Medulla oblongata (tissue), 1 donor: ENCODE data around the gene HSPA4L.

Experiments used
- DNase-seq: peaks from one replicate; pipeline ENCODE4 v3.0.0-alpha.2; 2015; ENCODE audit errors: extremely low spot score

HSPA4L gene

DNA sequence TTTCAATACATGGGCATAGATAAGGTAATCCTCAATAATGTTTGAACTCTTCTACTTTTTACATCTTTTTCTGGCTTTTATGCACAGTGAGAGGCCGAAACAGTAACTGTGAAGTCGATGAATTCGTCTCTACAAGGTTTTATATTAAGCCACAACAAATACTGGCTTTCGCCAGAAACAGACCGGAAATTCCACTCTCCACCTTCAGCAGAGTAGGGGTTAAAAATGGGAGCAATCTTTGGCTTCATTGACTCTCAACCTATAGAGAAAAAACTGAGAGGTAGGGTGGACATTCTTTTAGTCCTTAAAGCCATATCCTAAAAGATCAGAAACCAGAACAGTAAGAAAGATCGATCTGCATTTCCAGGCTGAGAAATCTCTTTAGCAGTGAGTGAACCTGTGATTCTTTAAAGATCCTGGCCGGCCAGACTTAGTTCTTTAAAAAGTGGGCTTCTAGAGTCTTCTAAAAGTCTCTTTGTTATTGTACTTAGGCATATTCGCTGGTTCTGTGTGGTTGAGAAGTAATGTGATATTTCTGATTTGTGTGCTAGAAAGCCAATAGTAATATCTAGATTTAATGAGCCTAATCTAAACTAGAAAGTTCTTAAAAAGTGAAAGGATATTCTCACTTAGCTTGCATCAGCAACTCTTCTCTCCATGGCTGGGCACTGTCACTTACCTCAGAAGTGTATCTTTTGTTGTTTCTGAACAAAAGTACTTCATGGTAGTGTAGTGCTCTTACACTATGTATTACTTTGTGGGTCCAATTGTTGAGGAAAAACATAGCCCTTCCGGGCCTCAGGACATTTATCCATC lies 2.0 kb downstream of the HSPA4L start:
- DNase-seq: peak; percentile 42

DNA sequence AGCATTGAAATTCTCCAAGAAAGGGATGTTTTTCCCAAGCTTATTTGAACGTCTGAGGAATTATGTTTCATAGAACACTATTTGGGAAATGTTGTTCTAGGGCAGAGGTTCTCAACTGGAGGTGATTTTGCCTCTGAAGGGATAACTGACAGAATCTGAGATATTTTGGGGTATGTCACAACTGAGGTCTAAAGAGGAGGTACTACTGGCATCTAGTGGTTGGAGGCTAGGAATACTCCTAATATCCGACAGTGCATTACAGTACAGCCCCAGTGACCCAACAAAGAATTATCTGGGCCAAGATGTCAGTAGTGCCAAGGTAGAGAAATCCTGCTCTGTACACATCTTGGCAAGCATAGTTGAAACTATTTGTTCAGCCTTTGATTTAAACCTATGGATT lies 6.4 kb downstream of the HSPA4L start:
- no peak for DNase-seq

GRCh38 chr4:127791391-127791790 lies 9.3 kb downstream of the HSPA4L start:
- no peak for DNase-seq

DNA sequence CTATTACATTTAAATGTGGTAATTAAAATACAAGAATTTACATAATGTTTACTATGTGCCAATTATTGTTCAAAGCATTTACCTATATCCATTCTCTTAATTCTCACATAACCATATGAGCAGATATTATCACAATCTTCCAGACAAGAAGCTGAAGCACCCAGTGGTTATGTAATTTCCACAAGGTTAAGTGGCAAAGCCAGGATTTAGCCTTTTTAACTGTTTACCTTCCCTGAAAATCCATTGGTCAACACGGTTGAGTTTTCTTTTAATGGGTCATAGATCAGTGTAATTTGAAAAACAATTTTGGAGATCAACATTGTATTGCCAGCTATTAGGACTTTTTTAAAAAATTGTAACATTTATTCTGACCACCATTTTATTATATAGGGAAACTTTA lies 11.4 kb downstream of the HSPA4L start:
- no peak for DNase-seq

DNA sequence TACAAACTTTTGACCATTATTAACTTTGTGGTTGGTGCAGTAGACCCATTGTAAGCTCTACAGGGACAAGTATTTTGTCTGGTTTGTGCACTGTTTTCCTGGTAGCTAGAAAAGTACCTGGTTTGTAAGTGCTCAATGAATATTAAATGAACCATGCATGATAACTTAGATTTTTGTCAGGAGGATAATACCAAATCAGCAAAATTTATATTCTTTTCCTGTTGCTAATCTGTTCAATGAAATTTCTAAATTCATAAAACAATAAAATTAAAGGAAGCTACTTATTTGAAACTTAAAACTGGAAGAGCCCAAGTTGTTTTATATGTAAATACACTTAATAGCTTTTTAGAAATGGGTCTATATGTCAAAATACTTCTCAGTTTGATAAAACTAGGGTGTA lies 17.6 kb downstream of the HSPA4L start:
- no peak for DNase-seq

DNA sequence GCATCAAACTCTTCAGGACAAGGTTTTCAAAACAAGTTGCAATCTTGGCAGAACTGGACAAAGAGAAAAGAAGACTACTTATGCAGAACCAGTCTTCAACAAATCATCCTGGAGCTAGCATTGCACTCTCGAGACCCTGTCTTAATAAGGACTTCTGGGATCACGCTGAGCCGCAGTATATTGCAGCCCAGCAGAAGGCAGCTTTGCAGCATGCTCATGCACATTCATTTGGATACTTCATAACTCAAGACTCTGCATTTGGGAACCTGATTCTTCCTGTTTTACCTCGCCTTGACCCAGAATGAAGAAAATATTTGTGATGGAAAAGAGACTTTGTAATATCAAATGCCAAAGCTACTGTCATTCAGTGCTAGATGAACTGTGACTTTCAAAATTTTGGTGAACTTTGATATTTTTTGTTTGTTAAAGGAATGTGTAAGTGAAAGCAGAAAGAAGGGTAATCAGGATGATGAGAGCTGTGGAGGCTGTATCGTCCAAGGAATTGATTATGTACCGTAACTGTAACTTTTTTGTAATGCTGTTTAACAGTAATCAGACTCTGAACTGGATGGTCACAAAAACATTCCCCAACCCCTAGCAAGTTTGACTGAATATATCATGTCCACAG lies 27.2 kb downstream of the HSPA4L start:
- no peak for DNase-seq

DNA sequence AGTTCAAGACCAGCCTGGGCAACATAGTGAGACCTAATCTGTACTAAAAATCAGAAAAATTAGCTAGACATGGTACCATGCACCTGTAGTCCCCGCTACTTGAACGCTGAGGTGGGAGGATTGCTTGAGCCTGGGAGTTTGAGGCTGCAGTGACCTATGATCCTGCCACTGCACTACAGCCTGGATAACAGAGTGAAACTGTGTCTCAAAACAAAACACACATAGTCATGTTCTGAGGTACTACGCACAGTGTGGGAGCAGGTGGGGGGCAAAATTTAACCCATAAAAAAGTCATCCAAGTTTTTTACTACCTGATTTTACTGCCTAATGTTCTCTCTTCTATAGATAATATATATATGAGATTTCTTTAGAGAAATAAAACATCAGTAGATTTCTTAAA lies 28.4 kb downstream of the HSPA4L start:
- no peak for DNase-seq

DNA sequence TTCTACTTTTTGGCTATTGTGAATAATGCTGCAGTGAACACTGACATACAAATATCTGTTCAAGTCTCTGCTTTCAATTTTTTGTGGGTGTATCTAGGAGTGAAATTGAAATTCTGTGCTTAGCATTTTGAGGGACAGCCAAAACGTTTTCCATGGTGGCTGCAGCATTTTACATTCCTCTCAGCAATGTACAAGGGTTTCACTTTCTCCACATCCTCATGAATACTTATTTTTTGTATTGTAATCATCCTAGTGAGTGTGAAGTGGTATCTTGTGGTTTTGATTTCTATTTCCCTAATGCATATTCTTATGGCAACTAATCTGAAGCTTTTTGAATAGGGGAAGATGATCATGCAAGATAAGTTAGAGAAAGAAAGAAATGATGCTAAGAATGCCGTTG lies 40.3 kb downstream of the HSPA4L start:
- DNase-seq: no peak

GRCh38 chr4:127828121-127828520 lies 46.0 kb downstream of the HSPA4L start:
- no peak for DNase-seq

DNA sequence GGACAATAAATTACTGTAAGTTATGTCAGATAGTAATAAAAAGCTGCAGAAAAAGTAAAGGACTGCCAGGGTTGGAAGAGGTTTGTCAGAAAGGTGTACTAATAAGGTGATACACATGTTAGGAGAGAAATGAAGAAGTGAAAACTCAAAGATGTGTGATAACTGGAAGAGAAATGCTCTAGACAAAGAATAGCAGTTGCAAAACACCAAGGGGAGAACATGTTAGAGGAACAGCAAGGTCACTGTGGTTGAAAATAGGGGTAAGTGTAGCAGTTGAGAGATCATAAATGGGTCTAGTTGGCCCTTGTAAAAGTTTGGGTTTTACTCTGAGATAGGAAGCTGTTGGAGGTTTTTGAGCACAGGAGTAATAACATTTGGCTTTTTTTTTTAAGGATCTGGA lies 46.9 kb downstream of the HSPA4L start:
- DNase-seq: no peak

GRCh38 chr4:127832585-127832984 lies 50.5 kb downstream of the HSPA4L start:
- DNase-seq: peak; percentile 56

DNA sequence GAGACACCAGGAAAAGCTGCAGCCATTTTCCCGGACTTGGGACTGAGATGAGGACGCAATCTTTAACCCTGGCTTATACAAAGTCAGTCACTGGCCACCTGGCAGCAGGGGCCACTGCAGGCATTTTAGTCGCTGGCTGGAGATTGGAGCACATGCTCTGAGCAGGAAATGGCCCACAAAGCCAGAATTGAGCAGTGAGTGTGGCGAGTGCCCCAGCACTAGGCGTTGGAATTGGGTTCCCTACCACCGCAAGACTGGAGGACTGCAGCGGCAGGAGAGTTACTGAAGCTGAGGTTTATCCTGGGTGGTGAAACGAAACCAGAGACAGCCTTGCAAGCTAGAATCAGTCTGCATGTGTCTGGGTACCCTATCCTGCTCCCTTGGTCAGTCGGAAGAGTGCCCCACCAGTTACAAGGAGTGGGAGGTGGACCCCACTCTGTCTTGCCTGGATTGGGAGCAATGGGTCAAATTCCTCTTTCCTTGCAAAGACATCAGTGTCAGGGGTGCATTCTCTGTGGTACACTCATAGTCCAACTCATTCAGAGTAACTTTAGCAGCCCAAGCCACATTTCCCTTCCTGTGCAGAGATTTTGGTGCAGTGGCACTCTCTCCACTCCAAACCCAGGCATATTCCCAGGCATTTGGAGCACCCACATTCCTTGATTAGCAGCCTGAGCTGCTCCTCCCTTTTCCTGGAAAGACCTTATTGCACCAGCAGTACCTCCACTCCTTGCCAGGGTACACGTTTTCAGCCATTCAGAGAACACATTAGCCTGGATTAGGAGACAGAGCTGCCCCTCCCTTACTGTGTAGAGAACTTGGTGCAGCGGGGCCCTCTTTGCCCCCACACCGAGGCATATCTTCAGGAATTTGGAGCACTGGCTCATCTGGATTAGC lies 61.8 kb downstream of the HSPA4L start:
- no peak for DNase-seq

DNA sequence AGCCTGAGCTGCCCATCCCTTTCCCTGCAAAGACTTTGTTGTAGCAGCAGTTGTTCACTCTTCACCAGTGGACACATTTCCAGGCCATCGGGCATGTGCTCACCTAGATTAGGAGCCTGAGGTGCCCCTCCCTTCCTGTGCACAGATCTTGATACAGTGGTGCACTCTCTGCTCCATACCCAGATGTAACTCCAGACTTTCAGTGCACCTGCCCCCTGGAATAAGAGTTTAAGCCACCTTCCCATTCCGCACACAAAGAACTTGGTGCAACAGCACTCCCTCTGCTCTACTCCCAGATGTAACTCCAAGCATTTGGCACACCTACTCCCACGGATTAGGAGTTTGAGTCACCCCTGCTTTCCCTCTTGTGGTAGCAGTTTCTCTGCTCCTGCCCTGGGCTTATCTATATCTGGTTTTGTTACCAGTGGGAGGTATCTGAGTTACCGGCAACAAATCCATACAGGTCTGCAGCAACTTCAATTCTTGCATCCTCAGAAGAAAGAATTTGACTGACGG lies 62.5 kb downstream of the HSPA4L start:
- no peak for DNase-seq

DNA sequence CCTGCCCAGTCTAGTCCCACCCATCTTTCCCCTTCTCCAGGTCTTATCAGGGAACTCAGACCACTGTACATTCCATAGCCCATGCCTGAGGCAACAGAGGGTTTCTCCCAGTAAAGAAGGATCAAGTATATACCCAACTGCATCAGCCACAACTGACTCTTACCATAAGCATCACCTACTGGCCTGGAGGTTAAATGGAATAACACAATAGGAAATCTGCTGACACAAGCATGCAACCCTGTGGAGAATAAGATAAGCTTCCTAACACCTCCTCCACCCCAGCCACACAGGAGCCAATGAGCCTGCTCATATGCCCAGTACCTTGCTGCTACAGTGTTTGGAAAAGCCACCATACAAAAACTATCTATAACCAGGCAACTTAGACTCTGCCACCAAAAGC lies 63.9 kb downstream of the HSPA4L start:
- no peak for DNase-seq

DNA sequence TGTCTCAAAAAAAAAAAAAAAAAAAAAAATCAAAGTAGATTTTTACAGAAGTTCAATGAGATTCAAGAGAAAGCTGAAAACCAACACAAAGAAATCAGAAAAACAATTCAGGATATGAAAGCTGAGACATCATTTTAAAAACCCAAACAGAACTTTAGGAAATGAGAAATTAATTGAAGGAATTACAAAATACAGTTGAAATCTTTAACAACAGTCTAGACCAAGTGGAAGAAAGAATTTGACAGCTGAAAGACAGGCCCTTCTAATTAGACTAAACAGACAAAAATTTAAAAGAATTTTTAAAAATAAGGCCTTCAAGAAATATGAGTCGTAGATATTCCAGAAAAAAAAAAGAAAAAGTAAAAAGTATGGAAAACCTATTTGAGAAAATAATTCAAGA lies 64.6 kb downstream of the HSPA4L start:
- DNase-seq: no peak

DNA sequence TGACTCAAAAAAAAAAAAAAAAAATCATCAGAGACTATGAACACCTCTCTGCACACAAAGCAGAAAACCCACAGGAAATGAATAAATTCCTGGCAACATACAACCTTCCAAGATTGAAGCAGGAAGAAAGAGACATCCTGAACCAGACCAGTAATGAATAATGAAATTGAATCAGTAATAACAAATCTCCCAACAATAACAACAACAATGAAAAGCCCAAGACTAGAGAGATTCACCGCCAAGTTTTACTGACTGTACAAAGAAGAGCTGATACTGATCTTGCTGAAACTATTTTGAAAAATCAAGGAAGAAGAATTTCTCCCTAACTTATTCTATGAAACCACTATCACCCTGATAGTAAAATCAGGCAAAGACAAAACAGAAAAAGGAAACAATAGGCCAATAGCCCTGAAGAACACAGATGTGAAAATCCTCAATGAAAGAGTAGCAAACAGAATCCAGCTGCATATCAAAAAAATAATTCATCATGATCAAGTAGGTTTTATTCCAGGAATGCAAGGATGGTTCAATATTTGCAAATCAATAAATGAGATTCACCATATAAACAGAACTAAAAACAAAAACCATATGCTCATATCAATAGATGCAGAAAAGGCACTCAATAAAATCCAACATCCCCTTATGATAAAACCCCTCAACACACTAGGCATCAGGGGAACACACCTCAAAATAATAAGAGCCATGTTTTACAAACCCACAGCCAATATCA lies 67.5 kb downstream of the HSPA4L start:
- DNase-seq: no peak

- DNase-seq: no peak
Measured at GRCh38 chr4:127852661-127853060, 70.5 kb downstream of the HSPA4L start.

DNA sequence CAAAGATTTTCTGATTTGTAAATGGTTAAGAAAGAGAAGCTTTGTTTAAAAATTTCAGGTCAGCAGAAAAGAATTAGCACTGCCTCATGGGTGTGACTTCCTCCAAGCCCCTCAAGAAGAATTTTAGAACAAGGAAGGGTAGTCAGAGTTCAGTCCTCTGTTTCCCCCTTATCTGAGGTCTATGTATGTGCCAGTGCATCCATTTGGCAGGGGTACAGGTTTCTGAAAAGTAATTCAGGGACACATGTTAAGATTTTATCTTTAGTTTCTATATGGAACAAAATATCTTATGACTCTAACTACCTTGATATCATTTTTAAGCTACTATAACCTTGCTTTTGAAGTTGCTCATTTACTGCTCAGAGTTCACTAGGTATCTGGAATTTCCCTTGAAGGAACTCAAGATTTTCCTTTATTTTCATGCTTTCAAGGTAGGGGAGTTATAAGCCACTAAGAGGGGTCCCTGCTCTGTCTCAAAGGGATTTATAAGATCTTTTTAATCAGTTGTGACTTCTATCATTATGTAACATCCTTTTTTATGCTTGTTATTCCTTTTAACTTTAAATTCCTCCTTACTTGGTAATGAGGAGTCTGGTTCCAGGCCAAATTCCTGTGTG lies 74.2 kb downstream of the HSPA4L start:
- DNase-seq: no peak

- no peak for DNase-seq
Measured at GRCh38 chr4:127856813-127857447, 74.8 kb downstream of the HSPA4L start.

- no peak for DNase-seq
Measured at GRCh38 chr4:127857641-127858040, 75.5 kb downstream of the HSPA4L start.

- no peak for DNase-seq
Measured at GRCh38 chr4:127868196-127868595, 86.1 kb downstream of the HSPA4L start.
